Measurements from ENCODE around the gene PPP1R26. TPM values are rescaled to one million over a fixed set of nuclear protein-coding genes. Genes with fewer than 3 reads are reported as not detected.
"Not testable (repeated sequence)": the region's sequence is repeated elsewhere in the genome, so short reads cannot be mapped to it uniquely, and the experiment has no call there.

Gene PPP1R26
- total RNA-seq, 4 donors from 2014 or later = 22.3 to 29.8 (median 25.7) TPM

- no peaks in the 10 kb centered on the region for H3K27me3 ChIP-seq
- WGBS, 2 donors = 84 to 85% methylated on average over 23 of the region's 23 CpGs
These were observed 24.1 kb upstream of the PPP1R26 start for GRCh38 chr9:135455401-135456030.

GRCh38 chr9:135456436-135457104 is 23.0 kb upstream of the PPP1R26 start:
- Histone ChIP-seq H3K36me3 (no peaks in the 10 kb centered on the region), H3K27ac (no peak overlapping the region), H3K27me3 (no peaks in the 10 kb centered on the region), H3K9me3 (no peaks in the 10 kb centered on the region), H3K4me3 (replicated peaks in 1 of 3) (no peak overlapping the region), H3K4me1 (no peaks in the 10 kb centered on the region)
- no peak for DNase-seq
- intact Hi-C loops (cut with DNase I) = no loop called here
- TF ChIP-seq POLR2A (IDR thresholded peaks at IDR 0.05) = no peak
- no peak for TF ChIP-seq CTCF (IDR thresholded peaks at IDR 0.05)
- WGBS, 2 donors = 62 to 67% methylated on average over 19 of the region's 19 CpGs

More at GRCh38 chr9:135455401-135456030, 24.1 kb upstream of the PPP1R26 start:
- Histone ChIP-seq H3K4me3 (replicated peaks in 1 of 3) (no peak overlapping the region), H3K9me3 (no peaks in the 10 kb centered on the region), H3K36me3 (no peaks in the 10 kb centered on the region), H3K4me1 (no peaks in the 10 kb centered on the region), H3K27ac (no peak overlapping the region)
- intact Hi-C loops (cut with DNase I) = no loop called here
- DNase-seq = no peak
- TF ChIP-seq CTCF (IDR thresholded peaks at IDR 0.05) (no peak), POLR2A (IDR thresholded peaks at IDR 0.05) (no peak)

- H3K9me3 ChIP-seq; H3K4me1 ChIP-seq; H3K4me3 ChIP-seq (replicated peaks in 1 of 3); DNase-seq; H3K27ac ChIP-seq; intact Hi-C loops (cut with DNase I); H3K36me3 ChIP-seq; H3K27me3 ChIP-seq: not testable (repeated sequence)
- 95% methylated on average over 5 of the region's 5 CpGs for WGBS, 2 donors
These were observed 21.1 kb upstream of the PPP1R26 start for GRCh38 chr9:135458478-135458877.

- intact Hi-C loops (cut with DNase I) = no loop called here
- no peak for DNase-seq
- Histone ChIP-seq H3K27me3 (no peaks in the 10 kb centered on the region), H3K4me3 (replicated peaks in 1 of 3) (no peak overlapping the region), H3K27ac (no peak overlapping the region), H3K36me3 (no peaks in the 10 kb centered on the region), H3K9me3 (no peaks in the 10 kb centered on the region), H3K4me1 (no peaks in the 10 kb centered on the region)
- 55 to 58% methylated on average over 11 of the region's 11 CpGs for WGBS, 2 donors
- no peak for TF ChIP-seq CTCF (IDR thresholded peaks at IDR 0.05)
- no peak for TF ChIP-seq POLR2A (IDR thresholded peaks at IDR 0.05)
These were observed 17.6 kb upstream of the PPP1R26 start for GRCh38 chr9:135461936-135462335.

GRCh38 chr9:135463140-135463539 is 16.4 kb upstream of the PPP1R26 start:
- Histone ChIP-seq H3K27me3 (no peaks in the 10 kb centered on the region), H3K36me3 (no peaks in the 10 kb centered on the region), H3K4me1 (no peaks in the 10 kb centered on the region), H3K9me3 (no peaks in the 10 kb centered on the region), H3K27ac (no peak overlapping the region), H3K4me3 (replicated peaks in 1 of 3) (no peak overlapping the region)
- 60 to 80% methylated on average over 3 of the region's 3 CpGs for WGBS, 2 donors
- DNase-seq = no peak
- TF ChIP-seq CTCF (IDR thresholded peaks at IDR 0.05) (no peak), POLR2A (IDR thresholded peaks at IDR 0.05) (no peak)
- intact Hi-C loops (cut with DNase I) = no loop called here

Measured in thyroid gland (tissue), 4 donors.